Tibial artery (tissue), 4 donors: ENCODE measurements around the gene CTTNBP2.

Experiments used
- DNase-seq, 2 donors: peaks; one replicate each; pipeline ENCODE4 v3.0.0-alpha.2; 2019
- H3K27ac ChIP-seq, 2 donors: fragments of 200-600 bp; sonication (generic) in 1 of 2; 1 replicate in 1 of 2; 2 replicates in 1 of 2; pipeline ENCODE4 v1.5.1; 2018 to 2019; ENCODE audit warnings: mild to moderate bottlenecking in 1 of 2
- H3K27me3 ChIP-seq, 2 donors: fragments of 200-600 bp; sonication (generic) in 1 of 2; one replicate each; pipeline versions ENCODE4 v1.5.1 to v1.6.0; 2016 to 2019
- H3K36me3 ChIP-seq, 3 donors: fragments of 200-600 bp; sonication (generic) in 2 of 3; one replicate each; pipeline ENCODE4 v1.5.1; 2016 to 2019; ENCODE audit warnings: mild to moderate bottlenecking in 2 of 3
- H3K4me1 ChIP-seq, 4 donors: fragments of 200-600 bp; sonication (generic) in 2 of 4; 1 replicate in 3 of 4; 2 replicates in 1 of 4; pipeline ENCODE4 v1.5.1; 2016 to 2019
- H3K4me3 ChIP-seq, 2 donors: fragments of 200-600 bp; sonication (generic) in 1 of 2; 1 replicate in 1 of 2; 2 replicates in 1 of 2; pipeline ENCODE4 v1.5.1; 2018 to 2019; ENCODE audit warnings: mild to moderate bottlenecking in 2 of 2
- H3K9me3 ChIP-seq, 3 donors: fragments of 200-600 bp; sonication (generic) in 1 of 3; one replicate each; pipeline ENCODE4 v1.5.1; 2016 to 2019
- intact Hi-C: fragments of 100-400 bp; cut with DNase I; formaldehyde crosslinking; loops from one replicate; pipeline ENCODE4 v1.15.0; 2023; ENCODE audit warnings: low total_unique reads
- TF ChIP-seq, protein P1 (sequence below), 2 experiments: fragments of 200-600 bp in 1 of 2; fragments of 450-650 bp in 1 of 2; IDR thresholded peaks; one replicate each; pipeline ENCODE4 v1.5.1; 2017 to 2019; ENCODE audit warnings: antibody characterized with exemption in 2 of 2, mild to moderate bottlenecking in 1 of 2, moderate library complexity in 1 of 2

CTTNBP2 gene

DNA sequence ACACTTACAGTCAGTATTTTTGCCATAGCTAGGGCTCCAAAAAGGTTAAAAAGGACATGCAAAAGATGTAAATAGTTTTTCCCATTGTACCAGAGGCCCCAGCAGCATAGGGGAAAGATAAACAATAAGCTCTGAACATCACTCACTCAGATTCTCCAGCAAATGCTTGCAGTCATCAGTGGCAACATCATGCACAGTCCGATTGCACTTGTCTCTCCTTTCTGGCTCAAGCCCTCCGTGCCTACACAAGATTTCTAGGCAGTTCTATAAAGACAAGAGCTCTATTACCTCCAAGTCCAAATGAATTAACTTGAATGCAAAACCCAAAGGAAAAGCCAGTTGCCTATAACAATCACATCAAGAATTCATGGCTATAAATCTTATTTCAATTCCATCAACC lies 106.3 kb downstream of the CTTNBP2 start:
- TF ChIP-seq, protein P1, sequence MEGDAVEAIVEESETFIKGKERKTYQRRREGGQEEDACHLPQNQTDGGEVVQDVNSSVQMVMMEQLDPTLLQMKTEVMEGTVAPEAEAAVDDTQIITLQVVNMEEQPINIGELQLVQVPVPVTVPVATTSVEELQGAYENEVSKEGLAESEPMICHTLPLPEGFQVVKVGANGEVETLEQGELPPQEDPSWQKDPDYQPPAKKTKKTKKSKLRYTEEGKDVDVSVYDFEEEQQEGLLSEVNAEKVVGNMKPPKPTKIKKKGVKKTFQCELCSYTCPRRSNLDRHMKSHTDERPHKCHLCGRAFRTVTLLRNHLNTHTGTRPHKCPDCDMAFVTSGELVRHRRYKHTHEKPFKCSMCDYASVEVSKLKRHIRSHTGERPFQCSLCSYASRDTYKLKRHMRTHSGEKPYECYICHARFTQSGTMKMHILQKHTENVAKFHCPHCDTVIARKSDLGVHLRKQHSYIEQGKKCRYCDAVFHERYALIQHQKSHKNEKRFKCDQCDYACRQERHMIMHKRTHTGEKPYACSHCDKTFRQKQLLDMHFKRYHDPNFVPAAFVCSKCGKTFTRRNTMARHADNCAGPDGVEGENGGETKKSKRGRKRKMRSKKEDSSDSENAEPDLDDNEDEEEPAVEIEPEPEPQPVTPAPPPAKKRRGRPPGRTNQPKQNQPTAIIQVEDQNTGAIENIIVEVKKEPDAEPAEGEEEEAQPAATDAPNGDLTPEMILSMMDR (IDR thresholded peaks at IDR 0.05), result no peak
- Histone ChIP-seq H3K36me3 (no peaks in the 10 kb centered on the region), H3K4me1 (peaks cover 0 to 11% (median 0%) of the 10 kb centered on the region in 4 donors), H3K27me3 (no peaks in the 10 kb centered on the region), H3K9me3 (no peaks in the 10 kb centered on the region), H3K27ac (no peak overlapping the region), H3K4me3 (no peak overlapping the region)
- no peak for DNase-seq
- intact Hi-C loops, result no loop called here

DNA sequence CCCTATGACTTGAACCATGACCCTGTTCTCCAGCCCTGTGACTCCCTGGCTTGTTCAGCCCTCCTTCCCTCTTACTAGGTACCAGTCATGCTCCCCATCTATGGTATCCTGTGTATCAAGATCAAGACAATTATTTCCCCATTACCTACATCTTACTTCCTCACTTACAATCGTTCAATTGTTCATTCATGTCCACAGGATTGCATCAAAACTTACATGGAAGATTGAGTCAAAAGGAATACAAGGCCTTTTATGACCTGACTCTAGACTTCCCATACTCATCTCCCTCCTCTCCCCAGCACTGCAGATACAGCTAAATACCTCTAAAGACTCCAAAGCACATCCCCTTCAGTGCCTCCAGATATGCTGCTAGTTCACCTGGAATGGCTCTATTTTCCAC lies 109.2 kb downstream of the CTTNBP2 start:
- Histone ChIP-seq H3K27ac (no peak overlapping the region), H3K27me3 (no peaks in the 10 kb centered on the region), H3K36me3 (peaks cover 0 to 12% (median 9%) of the 10 kb centered on the region in 3 donors), H3K4me1 (no peaks in the 10 kb centered on the region), H3K4me3 (no peak overlapping the region), H3K9me3 (no peaks in the 10 kb centered on the region)
- intact Hi-C loops, result no loop called here
- DNase-seq, result no peak
- TF ChIP-seq, protein P1 (IDR thresholded peaks at IDR 0.05), result no peak

DNA sequence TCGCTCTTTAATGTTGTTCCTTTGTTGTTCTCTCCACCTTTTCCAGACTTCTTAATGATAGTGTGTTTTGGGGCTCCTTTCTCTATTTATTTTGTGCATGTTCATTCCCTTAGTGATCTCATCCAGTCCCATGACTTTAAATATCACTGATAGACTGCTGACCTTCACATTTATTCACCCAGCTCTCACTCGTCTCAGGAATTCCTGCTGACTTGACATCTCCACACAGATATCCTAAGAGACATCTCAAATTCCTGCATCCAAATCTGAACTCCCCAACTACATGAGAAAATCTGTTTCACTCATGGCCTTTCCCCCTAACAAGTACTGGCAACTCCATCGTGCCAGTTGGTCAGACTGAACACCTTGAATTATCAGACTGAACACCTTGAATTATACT lies 111.2 kb downstream of the CTTNBP2 start:
- H3K36me3 ChIP-seq, result peaks cover 8 to 12% (median 9%) of the 10 kb centered on the region in 3 donors
- intact Hi-C loops, result no loop called here
- TF ChIP-seq, protein P1 (IDR thresholded peaks at IDR 0.05), result no peak
- H3K27me3 ChIP-seq, result no peaks in the 10 kb centered on the region
- no peaks in the 10 kb centered on the region for H3K4me1 ChIP-seq
- H3K4me3 ChIP-seq, result no peak overlapping the region
- H3K9me3 ChIP-seq, result no peaks in the 10 kb centered on the region
- no peak overlapping the region for H3K27ac ChIP-seq
- DNase-seq, result no peak

DNA sequence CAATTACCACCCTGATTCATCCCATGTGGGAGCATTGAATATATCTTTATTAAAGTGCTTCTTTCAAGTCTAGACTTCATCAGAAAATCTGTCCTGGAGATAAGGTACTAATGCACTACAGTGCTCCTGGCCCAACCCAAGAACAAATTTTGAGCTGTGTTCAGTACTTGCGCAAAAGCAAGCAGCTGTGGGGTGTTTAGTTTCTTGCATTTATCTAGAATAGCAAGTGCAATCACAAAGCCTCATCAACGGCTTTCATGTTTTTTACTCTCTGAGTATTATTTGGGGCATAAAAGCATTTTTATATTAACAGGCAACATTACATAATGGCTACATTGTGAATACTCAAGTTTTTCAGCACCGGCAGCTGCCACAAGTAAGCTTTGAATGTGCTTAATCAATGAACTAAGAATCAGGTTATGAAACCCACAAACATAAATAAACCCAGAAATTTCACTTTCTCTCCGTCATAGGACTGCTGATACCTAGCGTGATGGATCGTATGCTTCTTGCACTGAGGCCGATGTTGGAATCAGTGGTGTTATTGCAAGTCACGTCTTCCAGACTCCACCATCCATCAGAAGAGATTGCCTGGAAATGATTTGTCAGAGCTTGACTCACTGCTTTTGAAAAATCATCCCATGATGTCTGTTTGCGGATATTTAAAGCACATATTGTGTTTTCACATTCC lies 113.1 kb downstream of the CTTNBP2 start:
- DNase-seq, result no peak
- Histone ChIP-seq H3K9me3 (no peaks in the 10 kb centered on the region), H3K4me1 (no peaks in the 10 kb centered on the region), H3K27ac (no peak overlapping the region), H3K27me3 (no peaks in the 10 kb centered on the region), H3K36me3 (peaks cover 8 to 21% (median 16%) of the 10 kb centered on the region in 3 donors), H3K4me3 (no peak overlapping the region)
- TF ChIP-seq, protein P1 (IDR thresholded peaks at IDR 0.05), result no peak
- intact Hi-C loops, result no loop called here

DNA sequence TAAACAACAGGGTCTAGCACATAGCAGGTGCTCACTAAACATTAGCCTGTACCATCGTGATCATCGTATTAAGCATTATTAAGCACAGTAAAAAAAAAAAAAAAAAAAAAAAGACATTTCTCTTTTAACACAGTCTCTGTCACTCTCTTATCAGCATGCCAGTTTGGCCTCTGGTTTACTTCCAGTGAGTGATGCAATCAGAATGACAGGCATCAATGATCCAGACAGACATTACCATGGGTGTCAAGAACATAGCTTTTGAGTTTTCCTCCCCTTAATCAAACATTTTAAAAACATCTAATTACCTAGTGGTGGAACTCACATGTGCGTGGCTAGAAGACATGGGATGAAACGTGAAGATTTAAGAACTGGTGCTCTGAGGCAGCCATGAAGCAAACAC lies 115.8 kb downstream of the CTTNBP2 start:
- intact Hi-C loops, result no loop called here
- H3K27ac ChIP-seq, result no peak overlapping the region
- H3K27me3 ChIP-seq, result no peaks in the 10 kb centered on the region
- no peaks in the 10 kb centered on the region for H3K9me3 ChIP-seq
- H3K36me3 ChIP-seq, result peaks cover 8 to 21% (median 16%) of the 10 kb centered on the region in 3 donors
- H3K4me3 ChIP-seq, result no peak overlapping the region
- no peaks in the 10 kb centered on the region for H3K4me1 ChIP-seq
- TF ChIP-seq, protein P1 (IDR thresholded peaks at IDR 0.05), result no peak
- no peak for DNase-seq
